AML-193 (cell line): ENCODE results near the gene NT5C1B.
"Not testable (repeated sequence)": the region's sequence is repeated elsewhere in the genome, so short reads cannot be mapped to it uniquely, and the experiment has no call there.

ENCODE experiments used
- DNase-seq, 2 experiments: peaks; one replicate each; lab custom pipeline; 2025; lab: John Stamatoyannopoulos, UW

The NT5C1B gene

GRCh38 chr2:18589354-18589753 is at the start of gene NT5C1B:
Gene NT5C1B, minus strand, starts transcription at chr2:18589569. Its CDS starts 101 bp downstream, at chr2:18589468.
- DNase-seq = no peak

GRCh38 chr2:18637196-18637595 is 47.8 kb upstream of the NT5C1B start:
- DNase-seq = no peak

GRCh38 chr2:18632699-18633098 is 43.3 kb upstream of the NT5C1B start:
- DNase-seq = not testable (repeated sequence)

GRCh38 chr2:18630941-18631340 is 41.6 kb upstream of the NT5C1B start:
- no peak for DNase-seq

- no peak for DNase-seq
These were observed 41.2 kb upstream of the NT5C1B start for GRCh38 chr2:18630541-18630940.

- no peak for DNase-seq
These were observed 40.7 kb upstream of the NT5C1B start for GRCh38 chr2:18630101-18630500.

GRCh38 chr2:18626958-18627650 is 37.7 kb upstream of the NT5C1B start:
- DNase-seq = no peak

- no peak for DNase-seq
These were observed 36.9 kb upstream of the NT5C1B start for GRCh38 chr2:18626256-18626668.

- no peak for DNase-seq
These were observed 36.2 kb upstream of the NT5C1B start for GRCh38 chr2:18625563-18625962.

GRCh38 chr2:18623782-18624181 is 34.4 kb upstream of the NT5C1B start:
- DNase-seq = no peak

- no peak for DNase-seq
These were observed 31.7 kb upstream of the NT5C1B start for GRCh38 chr2:18620867-18621632.

GRCh38 chr2:18619091-18619490 is 29.7 kb upstream of the NT5C1B start:
- DNase-seq = no peak

- no peak for DNase-seq
These were observed 24.7 kb upstream of the NT5C1B start for GRCh38 chr2:18614041-18614440.

GRCh38 chr2:18612133-18612532 is 22.8 kb upstream of the NT5C1B start:
- DNase-seq = no peak

GRCh38 chr2:18611604-18612003 is 22.2 kb upstream of the NT5C1B start:
- DNase-seq = no peak

- no peak for DNase-seq
These were observed 21.8 kb upstream of the NT5C1B start for GRCh38 chr2:18611184-18611583.

GRCh38 chr2:18610651-18611050 is 21.3 kb upstream of the NT5C1B start:
- no peak for DNase-seq

- no peak for DNase-seq
These were observed 20.7 kb upstream of the NT5C1B start for GRCh38 chr2:18610090-18610489.

GRCh38 chr2:18605115-18605514 is 15.7 kb upstream of the NT5C1B start:
- no peak for DNase-seq

- no peak for DNase-seq
These were observed 15.1 kb upstream of the NT5C1B start for GRCh38 chr2:18604531-18604885.

GRCh38 chr2:18603854-18604530 is 14.6 kb upstream of the NT5C1B start:
- DNase-seq = no peak

GRCh38 chr2:18602298-18602697 is 12.9 kb upstream of the NT5C1B start:
- DNase-seq = no peak

- DNase-seq = no peak
These were observed 10.9 kb upstream of the NT5C1B start for GRCh38 chr2:18600255-18600613.
